Measurements from ENCODE around the gene POLR2E. TPM values are rescaled to one million over a fixed set of nuclear protein-coding genes. Genes with fewer than 3 reads are reported as not detected.

Gene POLR2E
- total RNA-seq, 1 experiment from 2014 or later = 261 TPM

DNA sequence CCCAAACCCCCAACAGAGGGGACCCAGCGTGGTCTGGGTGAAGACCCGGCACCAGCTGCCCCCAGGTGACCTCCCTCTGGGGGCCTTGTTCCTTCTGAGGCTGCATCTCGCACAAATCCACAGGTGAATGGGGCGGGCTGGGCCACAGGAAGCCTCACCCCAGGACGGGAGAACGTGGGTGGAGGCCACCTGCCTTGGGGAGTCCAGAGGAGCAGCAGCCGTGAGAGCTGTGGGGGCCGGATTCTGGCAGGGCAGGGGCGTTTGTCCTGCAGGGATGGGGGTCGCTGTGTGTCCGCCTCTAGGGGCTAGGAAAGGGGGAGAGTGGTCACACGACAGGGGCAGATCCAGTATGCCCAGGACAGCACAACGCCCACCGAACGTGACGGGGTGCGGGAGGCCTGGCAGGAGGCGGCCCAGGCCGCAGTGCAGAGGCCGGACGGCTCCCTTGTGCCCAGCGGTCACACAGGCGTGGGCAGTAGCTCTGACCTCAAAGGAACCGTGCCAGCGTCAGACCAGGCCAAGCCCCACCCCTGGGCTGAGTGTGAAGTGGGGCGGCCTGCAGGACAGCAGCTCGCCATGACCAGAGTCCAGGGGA is 6.7 kb downstream of the POLR2E start:
- Histone ChIP-seq H3K23ac (ENCODE audit: insufficient read length, low read depth, low read length) (no peak overlapping the region), H3K23me2 (ENCODE audit: insufficient read length, low read depth, low read length, poor library complexity, severe bottlenecking) (no peaks in the 10 kb centered on the region), H2BK5ac (ENCODE audit: insufficient read length, low read length) (no peak overlapping the region), H3K27ac (ENCODE audit: insufficient read length, low read depth, low read length) (no peak overlapping the region), H3K56ac (ENCODE audit: insufficient read length, low read depth, low read length) (no peak overlapping the region), H2AK5ac (ENCODE audit: insufficient read length, low read length) (no peak overlapping the region), H3K18ac (ENCODE audit: insufficient read length, low read depth, low read length) (no peak overlapping the region), H4K8ac (replicated peaks; ENCODE audit: insufficient read length, low read depth, low read length) (no peak overlapping the region), H2BK12ac (ENCODE audit: insufficient read length, low read depth, low read length) (no peak overlapping the region), H3K27me3 (ENCODE audit: insufficient read depth, low read length) (no peaks in the 10 kb centered on the region), H3T11ph (ENCODE audit: low read length) (no peak overlapping the region), H3K9ac (ENCODE audit: extremely low read depth, insufficient read length, low read length) (no peak overlapping the region), H4K91ac (ENCODE audit: insufficient read length, low read depth, low read length) (no peak overlapping the region), H2BK20ac (ENCODE audit: low read depth, low read length, poor library complexity, severe bottlenecking) (no peak overlapping the region), H3K4ac (ENCODE audit: low read depth, low read length) (no peak overlapping the region), H3K79me2 (ENCODE audit: insufficient read depth, low read length) (no peaks in the 10 kb centered on the region), H2BK15ac (ENCODE audit: low read depth, low read length) (no peak overlapping the region), H3K4me2 (ENCODE audit: insufficient read depth, insufficient read length, low read length) (no peak overlapping the region), H3K79me1 (ENCODE audit: insufficient read depth, low read depth, low read length, poor library complexity, severe bottlenecking) (no peaks in the 10 kb centered on the region), H4K20me1 (ENCODE audit: control insufficient read depth, insufficient read depth, insufficient read length) (no peaks in the 10 kb centered on the region), H4K5ac (ENCODE audit: insufficient read length, low read depth, low read length) (no peak overlapping the region), H3K4me1 (ENCODE audit: insufficient read depth, low read length) (no peaks in the 10 kb centered on the region), H2AFZ (ENCODE audit: low read length) (no peak overlapping the region), H3K9me3 (ENCODE audit: control insufficient read depth, low read depth, low read length) (no peaks in the 10 kb centered on the region), H3K14ac (ENCODE audit: insufficient read depth, low read length) (no peak overlapping the region), H2BK120ac (ENCODE audit: low read depth, low read length, poor library complexity, severe bottlenecking) (no peak overlapping the region)
- no peak for DNase-seq
- Mint-ChIP-seq H3K9me3 (no peaks in the 10 kb centered on the region), H3K27ac (peak overlapping the region in 1 of 3 experiments; percentile 70; a peak in 1 of 7 replicates), H3K4me1 (peaks cover under 1 to 2% of the 10 kb centered on the region in 2 experiments; a peak in 3 of 4 replicates), H3K4me3 (no peak overlapping the region), H3K27me3 (ENCODE audit: low read depth) (no peaks in the 10 kb centered on the region), H3K36me3 (ENCODE audit: insufficient read depth in 1 of 3, low read depth in 3 of 3) (peaks cover 17 to 58% (median 50%) of the 10 kb centered on the region in 3 experiments; a peak in 6 of 7 replicates)
- TF ChIP-seq, protein P1, sequence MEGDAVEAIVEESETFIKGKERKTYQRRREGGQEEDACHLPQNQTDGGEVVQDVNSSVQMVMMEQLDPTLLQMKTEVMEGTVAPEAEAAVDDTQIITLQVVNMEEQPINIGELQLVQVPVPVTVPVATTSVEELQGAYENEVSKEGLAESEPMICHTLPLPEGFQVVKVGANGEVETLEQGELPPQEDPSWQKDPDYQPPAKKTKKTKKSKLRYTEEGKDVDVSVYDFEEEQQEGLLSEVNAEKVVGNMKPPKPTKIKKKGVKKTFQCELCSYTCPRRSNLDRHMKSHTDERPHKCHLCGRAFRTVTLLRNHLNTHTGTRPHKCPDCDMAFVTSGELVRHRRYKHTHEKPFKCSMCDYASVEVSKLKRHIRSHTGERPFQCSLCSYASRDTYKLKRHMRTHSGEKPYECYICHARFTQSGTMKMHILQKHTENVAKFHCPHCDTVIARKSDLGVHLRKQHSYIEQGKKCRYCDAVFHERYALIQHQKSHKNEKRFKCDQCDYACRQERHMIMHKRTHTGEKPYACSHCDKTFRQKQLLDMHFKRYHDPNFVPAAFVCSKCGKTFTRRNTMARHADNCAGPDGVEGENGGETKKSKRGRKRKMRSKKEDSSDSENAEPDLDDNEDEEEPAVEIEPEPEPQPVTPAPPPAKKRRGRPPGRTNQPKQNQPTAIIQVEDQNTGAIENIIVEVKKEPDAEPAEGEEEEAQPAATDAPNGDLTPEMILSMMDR (conservative IDR thresholded peaks at IDR 0.05) = no peak
- WGBS (ENCODE audit: extremely low coverage, insufficient read length, low lambda C conversion rate) = no CpG with 5 or more reads among the region's 27 CpGs
